ENCODE data around the gene RAB11FIP4.

DNA sequence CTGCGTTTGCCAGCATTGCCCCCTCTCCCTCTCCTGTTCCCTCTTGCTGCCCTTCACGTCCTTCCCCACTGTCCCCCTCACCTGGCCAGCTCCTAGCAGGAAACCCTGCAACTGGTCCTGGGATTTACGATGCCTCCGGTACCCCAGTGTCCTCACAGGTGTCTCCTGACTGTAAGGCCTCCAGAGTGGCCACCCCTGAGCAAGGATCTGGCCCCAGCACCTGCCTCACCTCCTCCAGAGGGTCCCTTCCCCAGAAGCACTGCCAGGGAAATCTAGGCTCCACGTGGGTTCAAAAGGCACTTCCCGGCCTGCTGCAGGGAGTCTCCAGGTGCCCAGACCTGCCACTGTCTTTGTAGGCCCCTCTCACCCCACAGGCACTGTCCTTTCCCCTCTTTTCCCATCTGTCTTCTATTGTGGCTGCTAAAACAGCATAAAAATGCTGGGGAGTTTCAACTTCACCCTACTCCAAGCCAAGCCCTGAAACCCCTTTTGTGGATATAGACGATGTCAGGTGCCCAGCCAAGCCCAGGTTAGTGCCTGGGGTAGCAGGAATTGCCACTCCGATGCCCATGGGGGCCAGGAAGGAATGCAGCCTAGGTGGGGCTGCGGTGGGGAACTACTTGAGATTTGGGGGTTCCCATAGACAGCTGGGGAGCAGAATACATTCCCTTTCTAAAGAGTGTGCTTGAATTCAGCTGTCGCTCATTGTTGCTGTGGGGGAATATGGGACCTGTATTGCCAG, 25.7 kb downstream of the RAB11FIP4 start:
- TF ChIP-seq, protein P1, sequence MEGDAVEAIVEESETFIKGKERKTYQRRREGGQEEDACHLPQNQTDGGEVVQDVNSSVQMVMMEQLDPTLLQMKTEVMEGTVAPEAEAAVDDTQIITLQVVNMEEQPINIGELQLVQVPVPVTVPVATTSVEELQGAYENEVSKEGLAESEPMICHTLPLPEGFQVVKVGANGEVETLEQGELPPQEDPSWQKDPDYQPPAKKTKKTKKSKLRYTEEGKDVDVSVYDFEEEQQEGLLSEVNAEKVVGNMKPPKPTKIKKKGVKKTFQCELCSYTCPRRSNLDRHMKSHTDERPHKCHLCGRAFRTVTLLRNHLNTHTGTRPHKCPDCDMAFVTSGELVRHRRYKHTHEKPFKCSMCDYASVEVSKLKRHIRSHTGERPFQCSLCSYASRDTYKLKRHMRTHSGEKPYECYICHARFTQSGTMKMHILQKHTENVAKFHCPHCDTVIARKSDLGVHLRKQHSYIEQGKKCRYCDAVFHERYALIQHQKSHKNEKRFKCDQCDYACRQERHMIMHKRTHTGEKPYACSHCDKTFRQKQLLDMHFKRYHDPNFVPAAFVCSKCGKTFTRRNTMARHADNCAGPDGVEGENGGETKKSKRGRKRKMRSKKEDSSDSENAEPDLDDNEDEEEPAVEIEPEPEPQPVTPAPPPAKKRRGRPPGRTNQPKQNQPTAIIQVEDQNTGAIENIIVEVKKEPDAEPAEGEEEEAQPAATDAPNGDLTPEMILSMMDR (IDR thresholded peaks at IDR 0.05): no peak
- TF ChIP-seq EZH2 (IDR thresholded peaks at IDR 0.05): no peak

Measured in neural progenitor cell (in vitro differentiated cells).